ENCODE results near the gene BCAN.

BCAN gene

DNA sequence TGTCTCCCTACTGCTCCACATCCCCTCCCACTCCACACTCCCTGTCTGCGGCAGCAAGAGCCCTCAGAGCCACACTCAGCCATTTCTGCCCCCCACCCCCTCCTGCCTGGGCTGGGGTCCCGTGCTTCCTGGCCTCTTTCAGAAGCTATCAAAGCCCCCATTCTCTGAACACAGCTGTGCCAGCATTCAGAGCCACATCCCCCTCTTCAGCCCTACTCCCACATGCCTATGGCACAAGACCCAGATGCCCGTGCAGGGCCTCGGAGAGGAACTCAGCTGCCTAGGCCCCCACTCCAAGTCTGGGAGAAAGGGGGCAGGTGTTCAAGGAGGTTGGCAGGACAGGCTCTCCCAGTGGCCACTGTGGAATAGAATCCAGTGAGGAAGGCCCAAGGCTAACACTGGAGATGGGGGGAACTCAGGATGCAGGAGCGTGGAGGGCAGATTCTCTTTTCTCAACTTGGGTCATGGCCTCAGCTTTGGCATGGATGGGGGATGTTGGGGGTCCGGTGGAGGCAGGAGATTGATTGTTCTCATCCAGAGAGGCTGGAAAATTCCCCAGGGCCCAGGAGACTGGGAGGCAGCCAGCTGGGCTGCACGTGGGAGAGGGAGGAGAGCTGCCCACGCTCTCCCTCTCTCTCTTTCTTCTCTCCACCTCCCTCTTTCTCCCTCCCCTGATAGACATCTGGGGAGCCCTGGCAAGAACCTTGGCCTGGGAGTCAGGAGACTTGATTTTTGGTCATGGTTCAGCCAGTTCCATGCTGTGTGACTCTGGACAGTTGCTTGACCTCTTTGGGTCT, 3.5 kb upstream of the BCAN start:
- Histone ChIP-seq H3K4me2 (ENCODE audit: low read depth, low read length) (no peak overlapping the region), H3K27me3 (replicated peaks; ENCODE audit: insufficient read depth, low read length) (no peaks in the 10 kb centered on the region)
- TF ChIP-seq EZH2 (optimal IDR thresholded peaks at IDR 0.05; ENCODE audit: low read depth, low read length) (no peak), CTCF (IDR thresholded peaks at IDR 0.05; ENCODE audit: low read length) (no peak), EZH2phosphoT487 (IDR thresholded peaks at IDR 0.05; ENCODE audit: low read length) (no peak)

DNA sequence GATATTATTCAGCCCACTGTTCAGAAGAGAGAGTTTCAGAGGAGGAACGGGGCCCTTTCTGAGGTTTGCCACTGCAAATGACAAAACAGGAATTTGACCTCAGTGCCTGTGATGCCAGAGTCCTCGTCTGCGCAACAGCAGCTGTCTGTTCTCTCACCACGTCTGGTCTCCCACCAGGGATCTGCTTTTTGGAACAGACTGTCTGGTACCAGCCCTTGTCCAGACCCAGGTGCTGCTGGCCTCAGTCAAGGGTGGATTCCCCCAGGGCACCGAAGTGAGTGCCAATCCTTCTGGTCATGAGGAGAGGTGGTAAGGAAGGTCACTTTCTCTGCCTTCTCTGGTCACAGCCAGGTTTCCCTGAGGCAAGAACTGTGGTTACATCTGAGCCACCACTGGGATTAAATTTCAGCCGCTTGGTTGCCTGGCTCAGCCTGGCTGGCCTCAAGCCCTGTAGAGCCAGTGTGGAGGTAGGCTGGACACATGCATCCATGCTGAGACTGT, 2.3 kb upstream of the BCAN start:
- no peak for TF ChIP-seq EZH2 (optimal IDR thresholded peaks at IDR 0.05; ENCODE audit: low read depth, low read length)
- TF ChIP-seq EZH2phosphoT487 (IDR thresholded peaks at IDR 0.05; ENCODE audit: low read length), result no peak
- TF ChIP-seq CTCF (IDR thresholded peaks at IDR 0.05; ENCODE audit: low read length), result no peak
- Histone ChIP-seq H4K20me1 (ENCODE audit: insufficient read depth, low read length) (0 out of 2 replicates have a peak, but pooled peaks cover 7% of the 10 kb centered on the region), H2AFZ (ENCODE audit: low read length) (no peak overlapping the region), H3K79me2 (ENCODE audit: low read length) (no peaks in the 10 kb centered on the region), H3K27ac (ENCODE audit: low read length) (no peak overlapping the region), H3K9me2 (replicated peaks; ENCODE audit: insufficient read depth, low read length) (no peaks in the 10 kb centered on the region), H3K4me1 (ENCODE audit: low read length) (no peaks in the 10 kb centered on the region), H3K4me3 (ENCODE audit: low read length) (no peak overlapping the region), H3K9ac (ENCODE audit: low read length) (no peak overlapping the region), H3K9me3 (replicated peaks; ENCODE audit: insufficient read depth, low read length) (no peaks in the 10 kb centered on the region), H3K4me2 (ENCODE audit: low read depth, low read length) (no peak overlapping the region), H3K27me3 (replicated peaks; ENCODE audit: insufficient read depth, low read length) (no peaks in the 10 kb centered on the region), H3K36me3 (replicated peaks; ENCODE audit: insufficient read depth, low read length) (no peaks in the 10 kb centered on the region), H3F3A (ENCODE audit: insufficient read depth, low read length) (peaks cover 13% of the 10 kb centered on the region)
- DNase-seq, result no peak

More for the DNA sequence above, 3.5 kb upstream of the BCAN start:
- Histone ChIP-seq H3K9me2 (replicated peaks; ENCODE audit: insufficient read depth, low read length) (no peaks in the 10 kb centered on the region), H3F3A (ENCODE audit: insufficient read depth, low read length) (peaks cover 13% of the 10 kb centered on the region), H3K4me1 (ENCODE audit: low read length) (no peaks in the 10 kb centered on the region), H3K9ac (ENCODE audit: low read length) (no peak overlapping the region), H4K20me1 (ENCODE audit: insufficient read depth, low read length) (0 out of 2 replicates have a peak, but pooled peaks cover 7% of the 10 kb centered on the region), H3K4me3 (ENCODE audit: low read length) (no peak overlapping the region), H3K79me2 (ENCODE audit: low read length) (no peaks in the 10 kb centered on the region), H3K27ac (ENCODE audit: low read length) (no peak overlapping the region), H2AFZ (ENCODE audit: low read length) (no peak overlapping the region), H3K36me3 (replicated peaks; ENCODE audit: insufficient read depth, low read length) (no peaks in the 10 kb centered on the region), H3K9me3 (replicated peaks; ENCODE audit: insufficient read depth, low read length) (no peaks in the 10 kb centered on the region)
- DNase-seq, result no peak

DNA sequence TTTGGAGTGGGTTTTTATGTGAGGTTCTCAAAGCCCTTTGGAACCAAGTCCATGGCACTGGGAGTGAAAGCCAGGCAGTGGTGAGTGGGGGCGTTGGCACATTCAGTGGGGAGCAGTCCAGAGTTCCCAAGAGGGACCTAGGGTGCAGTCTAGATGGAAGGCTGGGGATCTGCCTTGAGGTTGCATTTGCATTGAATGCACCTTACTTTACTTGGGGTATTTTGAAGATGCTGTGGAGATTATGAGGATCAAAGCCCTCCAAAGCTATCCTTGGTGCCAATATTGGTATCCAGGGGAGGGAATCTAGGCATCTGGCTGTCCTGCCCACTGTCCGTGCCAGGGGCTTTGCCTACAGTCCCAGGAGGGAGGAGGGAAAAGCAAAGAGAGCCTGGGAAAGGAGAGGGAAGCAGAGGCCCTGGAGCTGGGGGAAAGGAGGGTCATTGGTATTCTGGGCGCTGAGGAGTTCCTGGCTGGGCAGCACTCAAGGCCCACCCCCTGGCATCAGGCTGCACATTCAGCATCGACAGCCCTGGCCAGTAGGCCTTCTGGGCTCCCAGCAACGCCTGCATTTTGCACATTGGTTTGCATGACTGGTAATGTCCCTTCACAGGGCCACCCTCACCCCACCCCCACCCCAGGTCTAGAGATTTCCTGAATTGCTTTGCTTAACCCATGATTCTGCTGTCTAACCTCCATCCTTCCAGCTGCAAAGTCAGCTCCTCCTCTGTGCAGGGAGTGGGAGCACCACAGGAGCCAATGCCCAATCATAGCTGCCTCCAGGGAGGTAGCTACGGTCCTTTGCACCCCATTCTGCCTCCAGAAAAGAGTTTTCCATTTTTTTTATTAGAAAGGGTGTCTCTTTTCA, 843 bp upstream of the BCAN start:
- no peak for DNase-seq
- 0 out of 2 replicates have a peak, but pooled peaks cover 5% of the 10 kb centered on the region for H3K36me3 ChIP-seq (replicated peaks; ENCODE audit: insufficient read depth, low read length)
- H3F3A ChIP-seq (ENCODE audit: insufficient read depth, low read length), result peaks cover 13% of the 10 kb centered on the region
- H4K20me1 ChIP-seq (ENCODE audit: insufficient read depth, low read length), result 0 out of 2 replicates have a peak, but pooled peaks cover 7% of the 10 kb centered on the region
- no peaks in the 10 kb centered on the region for H3K4me1 ChIP-seq (ENCODE audit: low read length)
- no peak overlapping the region for H2AFZ ChIP-seq (ENCODE audit: low read length)
- H3K9ac ChIP-seq (ENCODE audit: low read length), result no peak overlapping the region
- no peak for TF ChIP-seq EZH2phosphoT487 (IDR thresholded peaks at IDR 0.05; ENCODE audit: low read length)
- TF ChIP-seq EZH2 (optimal IDR thresholded peaks at IDR 0.05; ENCODE audit: low read depth, low read length), result no peak
- no peak for TF ChIP-seq CTCF (IDR thresholded peaks at IDR 0.05; ENCODE audit: low read length)
- no peak overlapping the region for H3K27ac ChIP-seq (ENCODE audit: low read length)
- H3K4me3 ChIP-seq (ENCODE audit: low read length), result no peak overlapping the region
- no peak overlapping the region for H3K4me2 ChIP-seq (ENCODE audit: low read depth, low read length)
- no peaks in the 10 kb centered on the region for H3K79me2 ChIP-seq (ENCODE audit: low read length)
- H3K9me3 ChIP-seq (replicated peaks; ENCODE audit: insufficient read depth, low read length), result no peaks in the 10 kb centered on the region
- H3K27me3 ChIP-seq (replicated peaks; ENCODE audit: insufficient read depth, low read length), result no peaks in the 10 kb centered on the region
- H3K9me2 ChIP-seq (replicated peaks; ENCODE audit: insufficient read depth, low read length), result no peaks in the 10 kb centered on the region
